ENCODE measurements around the gene SCFD1. TPM values are rescaled to one million over a fixed set of nuclear protein-coding genes. Genes with fewer than 3 reads are reported as not detected.

Gene SCFD1
- total RNA-seq, 2 donors from 2014 or later: 46.8 to 58.3 TPM

DNA sequence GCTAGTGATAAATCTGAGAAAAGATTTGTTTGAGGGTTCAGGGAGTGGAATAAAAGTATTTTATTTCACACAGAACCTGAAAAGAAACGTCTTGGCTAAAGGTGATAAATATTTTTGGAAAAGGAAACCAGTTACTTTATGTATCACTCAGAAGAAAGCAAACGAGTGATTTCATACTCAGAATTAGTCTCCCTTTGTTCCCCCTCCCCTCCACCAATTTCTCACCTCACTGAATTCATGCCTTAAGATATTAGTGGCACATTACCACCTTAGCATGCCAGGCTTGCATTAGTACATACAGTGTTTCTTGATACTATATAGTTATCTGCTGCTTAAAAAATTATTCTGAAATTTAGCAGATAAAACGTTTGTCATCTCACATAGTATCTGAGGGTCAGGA, 35.0 kb upstream of the SCFD1 start:
- Histone ChIP-seq H3K4me1 (ENCODE audit: control insufficient read depth in 1 of 2, low read depth in 2 of 2) (no peaks in the 10 kb centered on the region), H3K36me3 (peaks cover 4% of the 10 kb centered on the region), H3K27me3 (replicated peaks; ENCODE audit: insufficient read depth) (no peaks in the 10 kb centered on the region), H3K27ac (no peak overlapping the region), H3K4me3 (no peak overlapping the region), H3K9me3 (no peaks in the 10 kb centered on the region)
- ATAC-seq (ENCODE audit: insufficient number of reproducible peaks, low FRiP score, low read depth): no peak
- no peak for DNase-seq (ENCODE audit: low spot score)
- TF ChIP-seq, protein P1, sequence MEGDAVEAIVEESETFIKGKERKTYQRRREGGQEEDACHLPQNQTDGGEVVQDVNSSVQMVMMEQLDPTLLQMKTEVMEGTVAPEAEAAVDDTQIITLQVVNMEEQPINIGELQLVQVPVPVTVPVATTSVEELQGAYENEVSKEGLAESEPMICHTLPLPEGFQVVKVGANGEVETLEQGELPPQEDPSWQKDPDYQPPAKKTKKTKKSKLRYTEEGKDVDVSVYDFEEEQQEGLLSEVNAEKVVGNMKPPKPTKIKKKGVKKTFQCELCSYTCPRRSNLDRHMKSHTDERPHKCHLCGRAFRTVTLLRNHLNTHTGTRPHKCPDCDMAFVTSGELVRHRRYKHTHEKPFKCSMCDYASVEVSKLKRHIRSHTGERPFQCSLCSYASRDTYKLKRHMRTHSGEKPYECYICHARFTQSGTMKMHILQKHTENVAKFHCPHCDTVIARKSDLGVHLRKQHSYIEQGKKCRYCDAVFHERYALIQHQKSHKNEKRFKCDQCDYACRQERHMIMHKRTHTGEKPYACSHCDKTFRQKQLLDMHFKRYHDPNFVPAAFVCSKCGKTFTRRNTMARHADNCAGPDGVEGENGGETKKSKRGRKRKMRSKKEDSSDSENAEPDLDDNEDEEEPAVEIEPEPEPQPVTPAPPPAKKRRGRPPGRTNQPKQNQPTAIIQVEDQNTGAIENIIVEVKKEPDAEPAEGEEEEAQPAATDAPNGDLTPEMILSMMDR (IDR thresholded peaks at IDR 0.05): no peak

DNA sequence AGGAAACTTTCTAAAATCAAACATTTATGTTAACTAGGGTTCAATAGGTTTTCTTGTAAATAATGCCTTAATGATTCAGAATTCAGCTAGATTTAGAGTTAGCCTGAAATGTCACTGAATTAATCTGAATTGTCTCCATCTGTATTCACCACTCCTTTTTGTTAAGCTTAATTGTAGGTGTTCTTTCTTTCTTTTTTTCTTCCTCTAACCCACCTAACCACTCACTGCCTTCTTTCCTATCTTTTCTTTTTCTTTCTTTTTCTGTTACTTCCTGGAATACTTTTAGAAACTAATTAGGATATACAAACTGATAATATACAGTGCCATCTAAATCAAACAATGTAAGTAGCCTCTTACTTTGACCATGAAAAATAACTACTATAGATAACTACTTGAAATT, 33.2 kb upstream of the SCFD1 start:
- no peak for ATAC-seq (ENCODE audit: insufficient number of reproducible peaks, low FRiP score, low read depth)

DNA sequence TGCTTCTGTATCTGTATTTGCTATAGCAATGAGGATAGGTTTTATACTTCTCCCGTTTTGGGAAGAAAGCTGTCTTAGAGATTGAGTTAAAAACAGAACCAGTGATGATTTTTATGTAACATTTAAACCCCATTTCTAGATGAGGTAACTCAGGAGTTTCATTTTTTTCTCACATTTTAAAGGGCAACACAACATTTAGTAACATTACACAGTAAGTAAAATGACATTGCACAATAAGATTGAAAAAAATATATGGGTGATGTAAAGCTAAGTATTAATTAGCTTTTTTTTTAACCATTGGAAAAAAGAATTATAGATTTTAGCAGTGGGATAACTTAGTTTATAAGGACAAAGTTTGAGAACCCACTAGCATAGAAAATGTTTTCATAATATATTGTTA, 25.2 kb upstream of the SCFD1 start:
- DNase-seq (ENCODE audit: low spot score) (no peak), ATAC-seq (ENCODE audit: insufficient number of reproducible peaks, low FRiP score, low read depth) (no peak)
- H3K4me1 ChIP-seq (ENCODE audit: control insufficient read depth in 1 of 2, low read depth in 2 of 2): no peaks in the 10 kb centered on the region
- H3K27ac ChIP-seq: no peak overlapping the region
- H3K27me3 ChIP-seq (replicated peaks; ENCODE audit: insufficient read depth): no peaks in the 10 kb centered on the region
- no peaks in the 10 kb centered on the region for H3K9me3 ChIP-seq
- peaks cover 17% of the 10 kb centered on the region for H3K36me3 ChIP-seq
- TF ChIP-seq, protein P1 (IDR thresholded peaks at IDR 0.05): no peak
- no peak overlapping the region for H3K4me3 ChIP-seq

More for the DNA sequence above, 33.2 kb upstream of the SCFD1 start:
- DNase-seq (ENCODE audit: low spot score): no peak
- Histone ChIP-seq H3K27me3 (replicated peaks; ENCODE audit: insufficient read depth) (no peaks in the 10 kb centered on the region), H3K27ac (no peak overlapping the region), H3K9me3 (no peaks in the 10 kb centered on the region), H3K4me1 (ENCODE audit: control insufficient read depth in 1 of 2, low read depth in 2 of 2) (no peaks in the 10 kb centered on the region), H3K4me3 (no peak overlapping the region), H3K36me3 (peaks cover 4% of the 10 kb centered on the region)
- TF ChIP-seq, protein P1 (IDR thresholded peaks at IDR 0.05): no peak

DNA sequence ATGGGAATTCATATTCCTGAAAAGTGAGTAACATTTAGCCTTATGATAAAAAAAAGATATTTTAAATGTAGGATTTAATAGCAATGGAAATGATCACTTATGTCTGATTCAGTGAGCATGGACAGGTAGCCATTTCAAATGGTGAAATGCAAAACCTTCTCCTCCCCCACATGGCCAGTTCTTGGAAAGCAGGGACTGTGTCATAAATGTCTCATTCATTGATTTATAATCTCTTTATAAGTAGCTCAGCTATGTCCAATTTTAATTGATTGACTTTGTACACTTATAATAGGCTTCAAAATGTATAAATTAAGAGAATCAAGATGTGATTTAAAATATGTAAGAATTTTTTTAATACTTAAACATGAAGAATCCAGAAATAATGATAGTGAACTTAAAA, 24.6 kb upstream of the SCFD1 start:
- TF ChIP-seq, protein P1 (IDR thresholded peaks at IDR 0.05): no peak
- ATAC-seq (ENCODE audit: insufficient number of reproducible peaks, low FRiP score, low read depth) (no peak), DNase-seq (ENCODE audit: low spot score) (no peak)
- Histone ChIP-seq H3K27ac (no peak overlapping the region), H3K4me1 (ENCODE audit: control insufficient read depth in 1 of 2, low read depth in 2 of 2) (no peaks in the 10 kb centered on the region), H3K9me3 (no peaks in the 10 kb centered on the region), H3K36me3 (peaks cover 17% of the 10 kb centered on the region), H3K27me3 (replicated peaks; ENCODE audit: insufficient read depth) (no peaks in the 10 kb centered on the region), H3K4me3 (no peak overlapping the region)

DNA sequence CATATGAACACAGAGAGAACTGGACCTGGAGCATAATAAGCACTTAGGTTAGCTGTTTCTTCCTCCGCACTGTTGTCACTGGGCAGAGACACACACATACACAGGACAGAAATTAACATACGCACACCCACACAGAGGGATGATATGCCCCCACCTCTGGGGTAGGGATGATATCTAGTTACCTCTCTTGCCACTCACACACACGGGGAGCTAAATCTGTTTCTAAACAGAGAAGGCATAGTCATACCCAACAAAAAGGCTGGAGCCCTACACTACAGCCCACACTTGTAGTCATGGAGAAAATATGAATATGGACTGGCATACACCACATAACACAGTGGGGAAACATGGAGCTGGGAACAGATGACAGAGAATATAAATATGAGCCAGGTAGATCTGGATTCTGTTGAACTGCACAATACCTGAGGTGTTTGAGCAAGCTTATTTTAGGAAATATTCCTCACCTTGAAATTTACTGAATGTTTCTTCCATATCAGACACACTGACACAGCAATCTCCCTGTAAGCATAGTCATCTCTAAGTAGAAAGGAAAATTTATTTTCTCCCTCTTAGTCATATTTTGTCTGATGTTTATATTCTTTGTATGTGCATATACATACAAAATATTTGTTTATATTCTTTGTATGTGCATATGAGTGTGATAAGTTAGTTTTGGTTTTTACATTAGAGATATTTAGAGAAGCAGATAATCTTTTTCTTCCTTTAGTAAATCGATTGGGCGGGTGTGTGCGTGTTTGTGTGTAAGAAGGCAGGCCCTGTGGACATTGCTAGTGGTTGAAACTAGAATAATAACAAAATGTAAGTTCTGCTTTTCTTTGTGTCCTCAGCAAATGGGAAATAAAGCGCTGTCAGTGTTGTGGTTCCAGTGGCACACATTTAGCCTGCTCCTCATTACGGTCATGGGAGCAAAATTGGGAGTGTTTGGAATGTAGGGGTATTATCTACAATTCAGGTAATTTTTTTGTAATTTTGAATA, 20.9 kb upstream of the SCFD1 start:
- TF ChIP-seq, protein P1 (IDR thresholded peaks at IDR 0.05): no peak
- H3K27ac ChIP-seq: no peak overlapping the region
- H3K4me1 ChIP-seq (ENCODE audit: control insufficient read depth in 1 of 2, low read depth in 2 of 2): no peaks in the 10 kb centered on the region
- DNase-seq (ENCODE audit: low spot score): no peak
- no peaks in the 10 kb centered on the region for H3K27me3 ChIP-seq (replicated peaks; ENCODE audit: insufficient read depth)
- H3K9me3 ChIP-seq: no peaks in the 10 kb centered on the region
- no peak for ATAC-seq (ENCODE audit: insufficient number of reproducible peaks, low FRiP score, low read depth)
- H3K4me3 ChIP-seq: no peak overlapping the region
- H3K36me3 ChIP-seq: peaks cover 22% of the 10 kb centered on the region

All from thoracic aorta (tissue), 2 donors.